ENCODE results near the gene GALNT1.

GALNT1 gene

DNA sequence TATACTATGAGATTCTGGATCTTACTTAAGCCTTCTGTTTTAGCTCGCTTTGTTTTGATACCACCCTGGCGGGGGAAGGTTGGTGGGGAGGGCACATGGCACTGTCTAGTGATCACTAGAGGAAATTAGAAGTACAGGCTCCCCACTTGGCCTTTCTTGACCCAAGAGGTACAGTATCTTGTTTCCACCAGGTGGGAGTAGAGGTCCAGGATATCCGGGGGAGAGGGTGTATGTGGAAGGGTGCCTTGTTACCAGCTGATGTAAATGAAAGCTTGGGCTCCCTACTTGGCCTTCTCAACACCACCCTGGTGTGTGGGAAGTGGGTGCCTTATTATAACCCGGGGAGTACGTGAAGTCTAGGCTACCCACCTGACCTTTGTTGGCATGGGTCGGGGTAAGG, 7.5 kb downstream of the GALNT1 start:
- H3K9ac ChIP-seq (ENCODE audit: insufficient read length): no peak overlapping the region
- H3K4me3 ChIP-seq: no peak overlapping the region
- DNase-seq (ENCODE audit: low read depth, low spot score): no peak
- peaks cover 3% of the 10 kb centered on the region; the same call in 1 of the 2 replicates for H3K9me3 ChIP-seq (ENCODE audit: low read depth, low read length)
- TF ChIP-seq EZH2 (IDR thresholded peaks at IDR 0.05): no peak
- no peak for TF ChIP-seq FOXP2 (optimal IDR thresholded peaks at IDR 0.05; ENCODE audit: control extremely low read depth, extremely low read length, insufficient read depth)
- no peak for TF ChIP-seq POLR2AphosphoS5 (IDR thresholded peaks at IDR 0.05; ENCODE audit: borderline replicate concordance, low read depth, low read length)
- H3K36me3 ChIP-seq (ENCODE audit: insufficient read depth, low read length): no peaks in the 10 kb centered on the region
- H3K27ac ChIP-seq: no peak overlapping the region

DNA sequence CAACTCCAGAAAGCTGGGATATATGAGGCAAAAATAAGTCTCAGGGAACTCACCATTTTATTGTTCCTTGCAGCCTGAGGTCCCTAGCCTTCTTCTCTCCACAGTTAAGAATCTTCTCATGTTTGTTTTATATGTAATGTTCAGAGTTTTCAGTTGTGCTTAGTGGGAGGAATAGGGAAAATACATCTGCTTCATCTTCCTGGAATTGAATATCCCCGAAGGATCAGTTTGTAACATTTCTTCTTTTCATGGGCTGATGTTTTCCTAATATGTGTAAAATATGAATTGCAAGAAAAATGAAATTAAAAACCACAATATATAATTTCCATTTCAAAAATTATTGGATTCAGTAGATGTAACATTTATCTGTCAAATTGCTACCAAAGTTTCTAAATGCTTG, 8.0 kb downstream of the GALNT1 start:
- H3K36me3 ChIP-seq (ENCODE audit: insufficient read depth, low read length): no peaks in the 10 kb centered on the region
- no peak overlapping the region for H3K9ac ChIP-seq (ENCODE audit: insufficient read length)
- no peak overlapping the region for H3K27ac ChIP-seq
- no peak overlapping the region for H3K4me3 ChIP-seq
- TF ChIP-seq EZH2 (IDR thresholded peaks at IDR 0.05) (no peak), POLR2AphosphoS5 (IDR thresholded peaks at IDR 0.05; ENCODE audit: borderline replicate concordance, low read depth, low read length) (no peak), FOXP2 (optimal IDR thresholded peaks at IDR 0.05; ENCODE audit: control extremely low read depth, extremely low read length, insufficient read depth) (no peak)
- H3K9me3 ChIP-seq (ENCODE audit: low read depth, low read length): no peaks in the 10 kb centered on the region; the same call in 1 of the 2 replicates
- no peak for DNase-seq (ENCODE audit: low read depth, low spot score)

DNA sequence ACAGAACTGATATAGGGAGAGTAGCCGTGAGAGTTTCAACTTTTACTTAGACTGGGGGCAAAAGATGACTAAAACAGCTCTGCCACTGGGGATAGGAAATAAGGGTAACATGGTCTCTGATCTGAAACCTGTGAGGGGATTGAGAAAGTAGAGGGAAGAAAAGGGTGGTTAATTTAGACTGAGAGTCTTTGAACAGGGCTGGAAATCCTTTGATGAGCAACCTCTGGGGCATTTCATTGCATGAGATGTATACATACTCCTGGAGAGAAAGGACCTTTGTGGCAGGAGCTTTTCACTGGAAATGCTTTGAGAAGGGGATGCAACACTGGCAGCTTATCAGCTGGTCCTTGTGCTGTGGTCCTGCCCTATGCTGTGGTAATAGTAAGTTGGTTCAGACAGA, 9.4 kb downstream of the GALNT1 start:
- TF ChIP-seq EZH2 (IDR thresholded peaks at IDR 0.05) (no peak), FOXP2 (optimal IDR thresholded peaks at IDR 0.05; ENCODE audit: control extremely low read depth, extremely low read length, insufficient read depth) (no peak), POLR2AphosphoS5 (IDR thresholded peaks at IDR 0.05; ENCODE audit: borderline replicate concordance, low read depth, low read length) (no peak)

DNA sequence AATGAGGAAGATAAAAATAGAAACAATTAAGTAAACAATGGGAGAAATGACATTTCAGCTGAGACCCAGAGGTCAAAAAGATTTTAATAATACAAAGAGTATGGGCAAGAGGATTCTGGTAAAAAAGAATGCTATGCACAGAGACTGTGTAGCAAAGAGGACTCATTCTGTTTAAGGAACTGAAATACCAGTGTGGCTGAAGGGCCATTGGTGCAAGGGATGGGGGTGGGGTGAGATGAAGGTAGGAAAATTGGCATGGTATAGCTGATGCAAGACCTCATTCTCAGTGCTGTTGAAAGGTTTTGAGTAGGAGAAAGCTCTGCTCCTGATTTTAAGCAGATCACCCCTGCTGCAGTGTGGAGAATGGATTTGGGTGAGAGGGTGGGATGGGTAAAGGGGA, 10.8 kb downstream of the GALNT1 start:
- H3K9me3 ChIP-seq (ENCODE audit: low read depth, low read length): no peaks in the 10 kb centered on the region; the same call in 1 of the 2 replicates
- no peak overlapping the region for H3K27ac ChIP-seq
- H3K9ac ChIP-seq (ENCODE audit: insufficient read length): no peak overlapping the region
- no peaks in the 10 kb centered on the region for H3K36me3 ChIP-seq (ENCODE audit: insufficient read depth, low read length)
- no peak for DNase-seq (ENCODE audit: low read depth, low spot score)
- no peak for TF ChIP-seq FOXP2 (optimal IDR thresholded peaks at IDR 0.05; ENCODE audit: control extremely low read depth, extremely low read length, insufficient read depth)
- TF ChIP-seq EZH2 (IDR thresholded peaks at IDR 0.05): no peak
- no peak for TF ChIP-seq POLR2AphosphoS5 (IDR thresholded peaks at IDR 0.05; ENCODE audit: borderline replicate concordance, low read depth, low read length)
- H3K4me3 ChIP-seq: no peak overlapping the region

More for the DNA sequence above, 9.4 kb downstream of the GALNT1 start:
- H3K36me3 ChIP-seq (ENCODE audit: insufficient read depth, low read length): no peaks in the 10 kb centered on the region
- DNase-seq (ENCODE audit: low read depth, low spot score): no peak
- H3K9ac ChIP-seq (ENCODE audit: insufficient read length): no peak overlapping the region
- H3K9me3 ChIP-seq (ENCODE audit: low read depth, low read length): no peaks in the 10 kb centered on the region; the same call in 1 of the 2 replicates
- no peak overlapping the region for H3K4me3 ChIP-seq
- H3K27ac ChIP-seq: no peak overlapping the region

DNA sequence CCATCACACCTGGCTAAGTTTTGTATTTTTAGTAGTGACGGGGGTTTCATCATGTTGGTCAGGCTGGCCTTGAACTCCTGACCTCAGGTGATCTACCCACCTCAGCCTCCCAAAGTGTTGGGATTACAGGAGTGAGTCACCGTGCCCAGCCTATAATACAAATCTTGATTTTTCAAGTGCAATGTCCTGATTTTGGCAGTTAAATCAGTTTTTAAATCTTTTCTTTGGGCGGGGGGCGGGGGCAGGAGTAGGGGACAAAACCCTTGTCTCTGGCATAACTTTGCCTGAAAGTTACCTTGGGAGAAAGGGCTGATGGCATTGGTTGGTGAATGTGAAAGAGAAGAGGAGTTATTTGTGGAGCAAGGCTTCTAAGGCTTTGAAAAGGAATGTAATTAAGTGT, 12.3 kb downstream of the GALNT1 start:
- Histone ChIP-seq H3K9me3 (ENCODE audit: low read depth, low read length) (no peaks in the 10 kb centered on the region; the same call in 1 of the 2 replicates), H3K4me3 (no peak overlapping the region), H3K9ac (ENCODE audit: insufficient read length) (no peak overlapping the region), H3K27ac (no peak overlapping the region), H3K36me3 (ENCODE audit: insufficient read depth, low read length) (no peaks in the 10 kb centered on the region)
- TF ChIP-seq FOXP2 (optimal IDR thresholded peaks at IDR 0.05; ENCODE audit: control extremely low read depth, extremely low read length, insufficient read depth) (no peak), EZH2 (IDR thresholded peaks at IDR 0.05) (no peak), POLR2AphosphoS5 (IDR thresholded peaks at IDR 0.05; ENCODE audit: borderline replicate concordance, low read depth, low read length) (no peak)
- DNase-seq (ENCODE audit: low read depth, low spot score): no peak

DNA sequence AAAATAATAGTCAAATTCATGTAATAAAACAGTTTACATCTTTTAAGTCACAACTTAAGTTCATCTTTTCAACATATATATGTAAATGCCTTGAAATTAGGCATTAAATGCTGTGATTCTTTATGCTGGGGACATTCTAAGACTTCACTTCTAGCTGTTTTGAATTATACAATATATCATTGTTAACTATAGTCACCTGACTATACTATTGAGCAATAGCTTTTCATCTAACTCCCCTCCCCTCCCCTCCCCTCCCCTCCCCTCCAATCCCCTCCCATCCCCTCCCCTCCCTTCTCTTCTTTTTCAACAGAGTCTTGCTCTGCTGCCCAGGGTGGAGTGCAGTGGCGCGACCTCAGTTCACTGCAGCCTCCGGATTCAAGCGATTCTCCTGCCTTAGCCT, 16.2 kb downstream of the GALNT1 start:
- Histone ChIP-seq H3K27ac (no peak overlapping the region), H3K9ac (ENCODE audit: insufficient read length) (no peak overlapping the region), H3K36me3 (ENCODE audit: insufficient read depth, low read length) (no peaks in the 10 kb centered on the region), H3K9me3 (ENCODE audit: low read depth, low read length) (no peaks in the 10 kb centered on the region), H3K4me3 (no peak overlapping the region)
- TF ChIP-seq POLR2AphosphoS5 (IDR thresholded peaks at IDR 0.05; ENCODE audit: borderline replicate concordance, low read depth, low read length) (no peak), FOXP2 (optimal IDR thresholded peaks at IDR 0.05; ENCODE audit: control extremely low read depth, extremely low read length, insufficient read depth) (no peak), EZH2 (IDR thresholded peaks at IDR 0.05) (no peak)
- no peak for DNase-seq (ENCODE audit: low read depth, low spot score)

DNA sequence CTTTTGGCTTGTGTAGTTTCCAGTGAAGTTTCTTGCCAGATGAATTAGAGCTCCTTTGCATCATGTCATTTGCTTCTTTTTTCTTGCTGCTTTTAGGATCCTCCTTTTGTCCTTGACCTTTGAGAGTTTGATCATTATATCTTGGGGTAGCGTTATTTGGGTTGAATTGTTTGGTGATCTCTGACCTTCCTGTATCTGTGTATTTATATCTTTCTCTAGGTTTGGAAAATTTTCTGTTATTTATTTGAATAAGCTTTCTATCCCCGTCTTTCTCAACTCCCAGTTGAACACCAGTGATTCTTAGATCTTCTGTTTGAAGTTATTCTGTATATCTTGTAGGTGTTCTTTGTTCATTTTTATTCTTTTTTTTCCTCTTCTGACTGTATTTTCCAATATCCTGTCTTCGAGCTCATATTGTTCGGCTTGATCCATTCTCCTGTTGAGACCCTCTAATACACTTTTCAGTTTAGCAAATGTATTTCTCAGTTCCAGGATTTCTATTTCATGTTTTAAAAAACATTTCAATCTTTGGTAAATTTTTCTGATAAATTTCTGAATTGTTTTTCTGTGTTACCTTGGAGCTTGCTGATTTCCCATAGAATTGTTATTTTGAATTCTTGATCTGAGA, 20.8 kb downstream of the GALNT1 start:
- no peak for TF ChIP-seq POLR2AphosphoS5 (IDR thresholded peaks at IDR 0.05; ENCODE audit: borderline replicate concordance, low read depth, low read length)
- TF ChIP-seq EZH2 (IDR thresholded peaks at IDR 0.05): no peak
- TF ChIP-seq FOXP2 (optimal IDR thresholded peaks at IDR 0.05; ENCODE audit: control extremely low read depth, extremely low read length, insufficient read depth): no peak
- no peak for DNase-seq (ENCODE audit: low read depth, low spot score)
- H3K9ac ChIP-seq (ENCODE audit: insufficient read length): no peak overlapping the region
- no peak overlapping the region for H3K27ac ChIP-seq
- no peaks in the 10 kb centered on the region for H3K9me3 ChIP-seq (ENCODE audit: low read depth, low read length)
- H3K36me3 ChIP-seq (ENCODE audit: insufficient read depth, low read length): no peaks in the 10 kb centered on the region
- H3K4me3 ChIP-seq: no peak overlapping the region

DNA sequence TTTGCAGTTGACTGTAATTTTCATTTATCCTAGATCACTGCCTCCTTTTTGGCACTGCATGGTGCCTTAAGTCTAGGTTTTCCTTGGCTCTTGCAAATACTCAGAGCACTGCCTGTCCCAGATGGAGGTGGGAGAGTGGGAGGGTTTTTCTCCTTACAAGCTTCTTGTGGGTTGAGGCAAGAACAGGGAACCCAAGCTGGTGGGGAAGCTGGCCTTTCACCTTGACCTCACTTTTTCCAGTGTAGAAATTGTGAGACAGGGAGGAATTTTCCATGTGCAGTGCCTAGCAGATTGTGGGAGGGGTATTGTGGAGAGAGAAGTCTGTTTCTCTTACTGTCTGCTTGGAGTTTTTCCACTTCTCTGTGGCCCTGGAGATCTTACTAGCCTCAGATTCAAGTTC, 21.5 kb downstream of the GALNT1 start:
- DNase-seq (ENCODE audit: low read depth, low spot score): no peak
- no peak for TF ChIP-seq EZH2 (IDR thresholded peaks at IDR 0.05)
- no peak for TF ChIP-seq FOXP2 (optimal IDR thresholded peaks at IDR 0.05; ENCODE audit: control extremely low read depth, extremely low read length, insufficient read depth)
- TF ChIP-seq POLR2AphosphoS5 (IDR thresholded peaks at IDR 0.05; ENCODE audit: borderline replicate concordance, low read depth, low read length): no peak
- no peak overlapping the region for H3K9ac ChIP-seq (ENCODE audit: insufficient read length)
- H3K36me3 ChIP-seq (ENCODE audit: insufficient read depth, low read length): no peaks in the 10 kb centered on the region
- no peaks in the 10 kb centered on the region for H3K9me3 ChIP-seq (ENCODE audit: low read depth, low read length)
- no peak overlapping the region for H3K27ac ChIP-seq
- H3K4me3 ChIP-seq: no peak overlapping the region

DNA sequence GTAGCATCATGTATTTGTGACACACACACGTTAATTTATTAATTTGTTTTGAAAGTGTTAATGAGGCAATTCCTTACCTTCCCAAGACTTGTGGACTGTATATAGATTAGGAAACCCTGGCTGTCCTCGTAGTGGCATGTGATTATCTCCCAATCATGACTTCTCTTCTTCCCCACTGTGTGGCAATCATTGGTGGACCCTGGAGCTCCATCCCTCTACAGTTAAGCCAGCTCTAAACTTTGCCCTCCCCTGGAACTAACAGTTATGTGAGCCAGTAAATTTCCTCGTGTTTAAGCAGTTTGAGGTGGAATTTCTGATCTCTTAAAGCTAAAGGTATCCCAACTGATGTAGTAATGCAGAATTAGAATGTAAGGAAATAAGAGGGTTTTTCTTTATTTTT, 22.0 kb downstream of the GALNT1 start:
- H3K4me3 ChIP-seq: no peak overlapping the region
- no peaks in the 10 kb centered on the region for H3K36me3 ChIP-seq (ENCODE audit: insufficient read depth, low read length)
- no peak overlapping the region for H3K9ac ChIP-seq (ENCODE audit: insufficient read length)
- no peak overlapping the region for H3K27ac ChIP-seq
- no peak for TF ChIP-seq POLR2AphosphoS5 (IDR thresholded peaks at IDR 0.05; ENCODE audit: borderline replicate concordance, low read depth, low read length)
- no peak for TF ChIP-seq FOXP2 (optimal IDR thresholded peaks at IDR 0.05; ENCODE audit: control extremely low read depth, extremely low read length, insufficient read depth)
- TF ChIP-seq EZH2 (IDR thresholded peaks at IDR 0.05): no peak
- no peaks in the 10 kb centered on the region for H3K9me3 ChIP-seq (ENCODE audit: low read depth, low read length)
- DNase-seq (ENCODE audit: low read depth, low spot score): no peak
